HepG2 (cell line): ENCODE measurements around the gene CACNB4. TPM values are rescaled to one million over a fixed set of nuclear protein-coding genes. Genes with fewer than 3 reads are reported as not detected.

Experiments used
- ATAC-seq: fragments of 200-7000 bp; cut with Tn5 transposase; 3 replicates; pipeline ENCODE4 v1.9.1; 2020; ENCODE audit warnings: mild to moderate bottlenecking, moderate library complexity
- BruUV-seq: library from RNA; stranded (reverse); fragments of 400-500 nt; replicated peaks from 2 replicates; lab custom pipeline; 2021; lab: Mats Ljungman, UMichigan
- CTCF ChIA-PET: fragments of 300-600 bp; formaldehyde crosslinking; extraction: SDS; loops from one replicate; lab custom pipeline; 2021; ENCODE audit warnings: low total read pairs, inconsistent platforms, low intra/inter-chr PET ratio; lab: Yijun Ruan, JAX
- POLR2A ChIA-PET: fragments of 350-600 bp; sonication (Branson Sonifier 250); formaldehyde crosslinking; loops from one replicate; lab custom pipeline; 2020; ENCODE audit warnings: antibody characterized with exemption, inconsistent platforms; lab: Yijun Ruan, JAX
- DNase-seq: peaks from one replicate; pipeline ENCODE4 v3.0.0-alpha.2; 2015; ENCODE audit warnings: low spot score
- FAIRE-seq: peaks from 3 replicates; lab custom pipeline; 2011; peaks lifted over from hg19 to GRCh38; lab: Jason Lieb, UNC
- H2AFZ ChIP-seq: one replicate; pipeline ENCODE4 v1.6.1; 2011; ENCODE audit warnings: low read length, inconsistent platforms
- H3K27ac ChIP-seq: fragments of 300-600 bp; 3 replicates; pipeline ENCODE4 v1.8.0; 2011; ENCODE audit warnings: mixed run types, mild to moderate bottlenecking, mixed read lengths, low read length, inconsistent platforms; ENCODE audit not compliant: insufficient read depth; ENCODE audit errors: extremely low read length
- H3K27me3 ChIP-seq, 2 experiments: fragments of 200-600 bp in 1 of 2; 2 replicates in 1 of 2; 3 replicates in 1 of 2; pipeline versions ENCODE4 v1.6.0 to v1.8.0; 2011; ENCODE audit warnings: low read length in 2 of 2, mild to moderate bottlenecking in 2 of 2, moderate library complexity in 2 of 2, inconsistent platforms in 1 of 2; ENCODE audit not compliant: insufficient read depth in 2 of 2, control insufficient read depth in 1 of 2
- H3K36me3 ChIP-seq, 2 experiments: fragments of 200-600 bp in 1 of 2; replicated peaks in 1 of 2; 2 replicates in 1 of 2; 3 replicates in 1 of 2; pipeline versions ENCODE4 v1.5.1 to v1.8.0; 2011; ENCODE audit warnings: low read length in 2 of 2, inconsistent platforms in 1 of 2; ENCODE audit not compliant: insufficient read depth in 2 of 2, control insufficient read depth in 1 of 2
- H3K4me1 ChIP-seq: 2 replicates; pipeline ENCODE4 v1.5.1; 2012; ENCODE audit warnings: low read length, inconsistent platforms; ENCODE audit not compliant: insufficient read depth
- H3K4me2 ChIP-seq: 2 replicates; pipeline ENCODE4 v1.6.0; 2011; ENCODE audit warnings: low read depth, low read length, inconsistent platforms
- H3K4me3 ChIP-seq, 3 experiments: fragments of 200-600 bp in 1 of 3; sonication (generic), shearing (Covaris generic) in 1 of 3; replicated peaks in 1 of 3; 2 replicates each; pipeline ENCODE4 v1.5.1; 2011 to 2016; ENCODE audit warnings: low read length in 3 of 3, inconsistent platforms in 2 of 3, low read depth in 2 of 3, mild to moderate bottlenecking in 2 of 3, control low read depth in 1 of 3, mixed read lengths in 1 of 3; ENCODE audit not compliant: insufficient read depth in 1 of 3
- H3K79me2 ChIP-seq: one replicate; pipeline ENCODE4 v1.6.1; 2011; ENCODE audit warnings: low read length, inconsistent platforms; ENCODE audit not compliant: insufficient read depth
- H3K9ac ChIP-seq: 2 replicates; pipeline ENCODE4 v1.6.0; 2011; ENCODE audit warnings: mild to moderate bottlenecking, low read depth, low read length, inconsistent platforms; ENCODE audit not compliant: insufficient read depth
- H3K9me3 ChIP-seq: 2 replicates; pipeline ENCODE4 v1.5.1; 2012; ENCODE audit warnings: mild to moderate bottlenecking, low read length
- H4K20me1 ChIP-seq: 2 replicates; pipeline ENCODE4 v1.6.0; 2011; ENCODE audit warnings: inconsistent platforms, mild to moderate bottlenecking, low read length, moderate library complexity; ENCODE audit not compliant: insufficient read depth
- ATRX ChIP-seq: sonication (generic); formaldehyde crosslinking; IDR thresholded peaks from 2 replicates; pipeline ENCODE4 v1.4.0; 2020; ENCODE audit warnings: missing genetic modification reagents, borderline replicate concordance
- GLI4 ChIP-seq: sonication (generic); formaldehyde crosslinking; IDR thresholded peaks from 2 replicates; pipeline ENCODE4 v1.5.1; 2020; ENCODE audit warnings: missing genetic modification reagents, mild to moderate bottlenecking, moderate library complexity, borderline replicate concordance
- KDM5A ChIP-seq: fragments of 200-600 bp; sonication (generic); IDR thresholded peaks from 2 replicates; pipeline ENCODE4 v1.7.0; 2018; ENCODE audit warnings: antibody characterized with exemption, mild to moderate bottlenecking, low read length, borderline replicate concordance
- MXI1 ChIP-seq: IDR thresholded peaks from 3 replicates; pipeline ENCODE4 v1.6.1; 2012; ENCODE audit warnings: low read depth, low read length, inconsistent platforms, borderline replicate concordance
- NRL ChIP-seq: sonication (generic); formaldehyde crosslinking; IDR thresholded peaks from 2 replicates; pipeline ENCODE4 v1.5.0; 2020; ENCODE audit warnings: missing genetic modification reagents, mild to moderate bottlenecking, moderate library complexity, borderline replicate concordance
- PCBP2 ChIP-seq: fragments of 200-400 bp; formaldehyde crosslinking; optimal IDR thresholded peaks from 2 replicates; pipeline ENCODE3; 2018; ENCODE audit warnings: low read length, low read depth; ENCODE audit not compliant: poor library complexity, severe bottlenecking
- ZBTB21 ChIP-seq: sonication (generic); formaldehyde crosslinking; IDR thresholded peaks from 2 replicates; pipeline ENCODE4 v1.4.0; 2020; ENCODE audit warnings: missing genetic modification reagents
- ZMYM4 ChIP-seq: sonication (generic); formaldehyde crosslinking; IDR thresholded peaks from 2 replicates; pipeline ENCODE4 v1.8.1; 2023; ENCODE audit warnings: mild to moderate bottlenecking, missing genetic modification reagents
- ZNF142 ChIP-seq: sonication (generic); formaldehyde crosslinking; IDR thresholded peaks from 2 replicates; pipeline ENCODE4 v1.4.0; 2020; ENCODE audit warnings: missing genetic modification reagents
- ZSCAN31 ChIP-seq: sonication (generic); formaldehyde crosslinking; IDR thresholded peaks from 2 replicates; pipeline ENCODE4 v1.5.0; 2020; ENCODE audit warnings: low read depth, mild to moderate bottlenecking, missing genetic modification reagents
- WGBS: methylation state at CpG from one replicate; pipeline ENCODE4 v1.1.6; 2017; ENCODE audit warnings: low lambda C conversion rate; 5-methylcytosine and 5-hydroxymethylcytosine counted together
- in situ Hi-C: cut with HindIII; loops from 2 replicates; pipeline ENCODE4 v1.10.0; 2017; ENCODE audit warnings: low pct_unique_long_range_greater_than_20kb; ENCODE audit not compliant: extremely low pct_ligation_motif_present
- intact Hi-C: fragments of 100-400 bp; cut with micrococcal nuclease; formaldehyde crosslinking; loops from one replicate; pipeline ENCODE4 v1.10.0; 2022; ENCODE audit not compliant: unreplicated experiment
- polyA plus RNA-seq, 8 experiments: library from polyadenylated mRNA; depleted of rRNA in 3 of 8; stranded (reverse) in 7 of 8; unstranded in 1 of 8; fragments of >200 nt; fragmentation: Illumina TruSeq in 4 of 8; extraction: Trizol in 4 of 8; gene quantifications; 2 replicates each; pipeline versions ENCODE4 v1.2.1 to v1.2.3, GENCODE V29; 2011 to 2016; ENCODE audit warnings: low read depth in 4 of 8, missing spikeins in 1 of 8, mixed read lengths in 1 of 8; ENCODE audit not compliant: insufficient read depth in 1 of 8
- total RNA-seq, 5 experiments: library from RNA; depleted of rRNA; stranded (reverse); fragments of >200 nt; fragmentation: Illumina TruSeq; extraction: Trizol; gene quantifications; 2 replicates each; pipeline ENCODE4 v1.2.3, GENCODE V29; 2016; ENCODE audit warnings: low read depth in 1 of 5
- TF ChIP-seq, protein P1 (sequence below): sonication (generic); formaldehyde crosslinking; IDR thresholded peaks from 2 replicates; pipeline ENCODE4 v1.4.0; 2020; ENCODE audit warnings: missing genetic modification reagents, borderline replicate concordance
- TF ChIP-seq, protein P2 (sequence below): sonication (generic); IDR thresholded peaks from 2 replicates; pipeline ENCODE4 v1.6.1; 2016; ENCODE audit warnings: low read depth, borderline replicate concordance

CACNB4 gene
- total and polyA plus RNA-seq, 2 of the 13 experiments (the other 11 are each of a cell fraction or from before 2014, with no cell fraction given) = 5.1 to 14.3 TPM

GRCh38 chr2:152038441-152038958, 60.3 kb downstream of the CACNB4 start (continued):
- TF ChIP-seq KDM5A (no peak), PCBP2 (no peak), ATRX (no peak), ZBTB21 (CRISPR knock-in tag) (no peak)

- FAIRE-seq (no peak), DNase-seq (no peak), ATAC-seq (peak; percentile 42)
- Histone ChIP-seq H3K27me3 (peaks cover 2 to 30% of the 10 kb centered on the region in 2 experiments; a peak in 3 of 5 replicates), H3K9me3 (no peaks in the 10 kb centered on the region), H3K4me2 (peak overlapping the region; percentile 41; the same call in 1 of the 2 replicates), H4K20me1 (no peaks in the 10 kb centered on the region), H3K79me2 (no peaks in the 10 kb centered on the region), H3K4me3 (no peak overlapping the region), H2AFZ (no peak overlapping the region), H3K27ac (no peak overlapping the region), H3K9ac (no peak overlapping the region), H3K36me3 (no peaks in the 10 kb centered on the region), H3K4me1 (no peaks in the 10 kb centered on the region)
- POLR2A ChIA-PET = interaction anchor here (1.9 kb wide), 1 partner anchor 138 kb away, joined by 4 read pairs; the partner anchor contains the start of gene STAM2
- no TSS peak for BruUV-seq
- 32% methylated on average over 6 of the region's 6 CpGs for WGBS
- CTCF ChIA-PET = interaction anchor here (1.3 to 1.7 kb wide), 4 partner anchors 78 to 1481 kb away, joined by 4 to 6 read pairs (median 6); no protein-coding TSS in a partner anchor
- intact Hi-C loops = loop anchor here (1.0 to 10.0 kb wide), 7 partner anchors 78 to 1247 kb away; partner anchors contain the start of genes FMNL2 and STAM2
- in situ Hi-C loops = loop anchor here (10.0 to 25.0 kb wide), 3 partner anchors 137 to 1449 kb away; partner anchors contain the start of genes RPRM and STAM2
- TF ChIP-seq, protein P1, sequence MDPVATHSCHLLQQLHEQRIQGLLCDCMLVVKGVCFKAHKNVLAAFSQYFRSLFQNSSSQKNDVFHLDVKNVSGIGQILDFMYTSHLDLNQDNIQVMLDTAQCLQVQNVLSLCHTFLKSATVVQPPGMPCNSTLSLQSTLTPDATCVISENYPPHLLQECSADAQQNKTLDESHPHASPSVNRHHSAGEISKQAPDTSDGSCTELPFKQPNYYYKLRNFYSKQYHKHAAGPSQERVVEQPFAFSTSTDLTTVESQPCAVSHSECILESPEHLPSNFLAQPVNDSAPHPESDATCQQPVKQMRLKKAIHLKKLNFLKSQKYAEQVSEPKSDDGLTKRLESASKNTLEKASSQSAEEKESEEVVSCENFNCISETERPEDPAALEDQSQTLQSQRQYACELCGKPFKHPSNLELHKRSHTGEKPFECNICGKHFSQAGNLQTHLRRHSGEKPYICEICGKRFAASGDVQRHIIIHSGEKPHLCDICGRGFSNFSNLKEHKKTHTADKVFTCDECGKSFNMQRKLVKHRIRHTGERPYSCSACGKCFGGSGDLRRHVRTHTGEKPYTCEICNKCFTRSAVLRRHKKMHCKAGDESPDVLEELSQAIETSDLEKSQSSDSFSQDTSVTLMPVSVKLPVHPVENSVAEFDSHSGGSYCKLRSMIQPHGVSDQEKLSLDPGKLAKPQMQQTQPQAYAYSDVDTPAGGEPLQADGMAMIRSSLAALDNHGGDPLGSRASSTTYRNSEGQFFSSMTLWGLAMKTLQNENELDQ (CRISPR knock-in tag) = no peak
- TF ChIP-seq, protein P2, sequence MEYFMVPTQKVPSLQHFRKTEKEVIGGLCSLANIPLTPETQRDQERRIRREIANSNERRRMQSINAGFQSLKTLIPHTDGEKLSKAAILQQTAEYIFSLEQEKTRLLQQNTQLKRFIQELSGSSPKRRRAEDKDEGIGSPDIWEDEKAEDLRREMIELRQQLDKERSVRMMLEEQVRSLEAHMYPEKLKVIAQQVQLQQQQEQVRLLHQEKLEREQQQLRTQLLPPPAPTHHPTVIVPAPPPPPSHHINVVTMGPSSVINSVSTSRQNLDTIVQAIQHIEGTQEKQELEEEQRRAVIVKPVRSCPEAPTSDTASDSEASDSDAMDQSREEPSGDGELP = no peak
- TF ChIP-seq MXI1 (no peak), GLI4 (no peak), NRL (CRISPR knock-in tag) (no peak), ZSCAN31 (CRISPR knock-in tag) (no peak), ZNF142 (CRISPR knock-in tag) (no peak), ZMYM4 (CRISPR knock-in tag) (no peak)
Measured at GRCh38 chr2:152037743-152038435, 61.0 kb downstream of the CACNB4 start.
